NB4 (cell line): ENCODE results near the gene NPB.

Experiments used
- MYC ChIP-seq: IDR thresholded peaks from 2 replicates; pipeline ENCODE4 v1.6.1; 2011; ENCODE audit warnings: low read depth, low read length
- POLR2A ChIP-seq: IDR thresholded peaks from 2 replicates; pipeline ENCODE4 v1.6.1; 2011; ENCODE audit warnings: mild to moderate bottlenecking; ENCODE audit not compliant: insufficient read length; ENCODE audit errors: extremely low read depth
- TF ChIP-seq, protein P1 (sequence below): IDR thresholded peaks from one replicate; pipeline ENCODE4 v1.5.1; 2012; ENCODE audit warnings: low read depth, low read length

DNA sequence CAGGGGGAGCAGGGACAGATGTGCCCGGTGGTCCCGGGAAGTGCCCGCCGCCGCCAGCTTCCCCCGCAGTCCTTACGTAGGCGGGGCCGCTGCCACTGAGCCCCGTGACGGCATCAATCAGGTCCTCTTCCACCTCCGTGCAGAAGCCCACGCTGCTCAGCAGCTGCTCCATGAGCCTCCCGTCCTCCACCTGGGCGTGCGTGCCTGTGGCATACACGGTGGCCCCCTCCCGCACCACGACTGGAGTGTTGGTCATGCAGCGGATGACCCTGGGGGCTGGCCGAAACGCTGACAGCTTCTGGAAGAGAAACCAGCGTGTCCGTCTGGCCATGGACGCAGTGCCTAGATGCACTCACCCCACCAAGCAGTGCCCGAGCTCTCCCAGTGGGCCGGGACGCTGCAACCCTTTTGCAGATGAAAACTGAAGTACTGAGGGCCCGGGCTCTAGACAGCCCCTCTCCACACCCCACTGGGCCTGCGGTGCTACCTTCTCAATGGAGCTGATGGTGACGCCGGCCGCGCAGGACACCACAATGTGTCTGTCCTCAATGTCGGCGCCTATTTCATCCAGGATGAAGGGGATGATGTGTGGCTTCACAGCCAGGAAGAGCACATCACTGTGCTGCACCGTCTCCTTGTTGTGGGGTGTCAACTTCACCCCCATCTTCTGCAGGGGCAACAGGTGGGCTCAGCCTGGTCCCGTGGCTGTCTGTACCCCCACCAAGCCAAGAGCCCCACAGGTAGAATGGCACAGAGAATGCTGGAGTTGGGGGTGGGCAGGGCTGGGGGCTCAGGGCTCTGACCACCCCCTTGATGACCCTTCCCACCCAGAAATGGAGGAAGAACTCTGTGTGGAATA is 33.0 kb downstream of the NPB start:
- TF ChIP-seq, protein P1, sequence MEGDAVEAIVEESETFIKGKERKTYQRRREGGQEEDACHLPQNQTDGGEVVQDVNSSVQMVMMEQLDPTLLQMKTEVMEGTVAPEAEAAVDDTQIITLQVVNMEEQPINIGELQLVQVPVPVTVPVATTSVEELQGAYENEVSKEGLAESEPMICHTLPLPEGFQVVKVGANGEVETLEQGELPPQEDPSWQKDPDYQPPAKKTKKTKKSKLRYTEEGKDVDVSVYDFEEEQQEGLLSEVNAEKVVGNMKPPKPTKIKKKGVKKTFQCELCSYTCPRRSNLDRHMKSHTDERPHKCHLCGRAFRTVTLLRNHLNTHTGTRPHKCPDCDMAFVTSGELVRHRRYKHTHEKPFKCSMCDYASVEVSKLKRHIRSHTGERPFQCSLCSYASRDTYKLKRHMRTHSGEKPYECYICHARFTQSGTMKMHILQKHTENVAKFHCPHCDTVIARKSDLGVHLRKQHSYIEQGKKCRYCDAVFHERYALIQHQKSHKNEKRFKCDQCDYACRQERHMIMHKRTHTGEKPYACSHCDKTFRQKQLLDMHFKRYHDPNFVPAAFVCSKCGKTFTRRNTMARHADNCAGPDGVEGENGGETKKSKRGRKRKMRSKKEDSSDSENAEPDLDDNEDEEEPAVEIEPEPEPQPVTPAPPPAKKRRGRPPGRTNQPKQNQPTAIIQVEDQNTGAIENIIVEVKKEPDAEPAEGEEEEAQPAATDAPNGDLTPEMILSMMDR, result no peak
- no peak for TF ChIP-seq POLR2A
- TF ChIP-seq MYC, result no peak
